ENCODE data around the gene GRK5.
"Not testable (repeated sequence)": the region's sequence is repeated elsewhere in the genome, so short reads cannot be mapped to it uniquely, and the experiment has no call there.

GRK5 gene

DNA sequence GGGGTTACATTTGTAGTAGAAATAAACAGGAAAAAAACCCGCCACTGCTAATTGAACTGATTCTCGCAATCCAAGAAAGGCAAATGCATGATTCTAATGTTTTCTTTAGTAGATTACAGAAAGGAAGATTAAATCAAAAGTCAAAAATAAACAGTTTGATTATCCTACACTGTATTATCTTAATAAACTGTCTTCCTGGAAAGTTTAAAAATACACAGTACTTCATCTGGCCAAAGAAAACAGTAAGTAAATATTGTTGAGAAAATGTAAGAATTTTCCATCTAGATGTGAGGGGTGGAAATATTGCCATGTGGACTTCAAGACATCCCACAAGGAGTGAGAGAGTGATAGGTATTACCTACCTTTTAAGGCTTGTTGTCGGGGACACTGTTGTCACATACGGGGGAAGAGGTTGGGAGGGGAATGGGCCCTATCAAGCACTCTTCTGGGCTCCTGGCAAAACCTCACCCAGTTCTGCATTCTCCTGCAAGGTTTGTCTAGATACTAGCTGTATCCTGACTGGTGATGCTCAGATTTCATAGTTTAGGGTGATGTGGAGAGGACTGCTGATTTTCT, 17.8 kb downstream of the GRK5 start:
- no peak for DNase-seq

DNA sequence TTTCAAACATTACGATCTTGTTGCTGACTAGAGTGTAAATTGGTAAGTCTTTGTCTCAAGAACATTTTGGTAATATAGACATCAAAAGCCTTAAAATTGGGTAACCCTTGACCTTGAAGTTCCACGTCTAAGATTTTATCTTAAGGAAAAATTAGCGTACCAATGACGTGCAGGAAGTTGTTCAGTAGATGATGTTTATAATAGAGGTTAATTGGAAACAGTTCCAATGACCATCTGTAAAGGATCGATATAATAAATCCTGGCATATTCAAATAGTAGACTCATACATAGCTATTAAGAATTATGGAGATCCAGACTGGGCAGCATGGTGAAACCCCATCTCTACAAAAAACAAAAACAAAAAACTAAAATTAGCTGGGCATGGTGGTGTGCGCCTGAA, 20.5 kb downstream of the GRK5 start:
- DNase-seq, result no peak

DNA sequence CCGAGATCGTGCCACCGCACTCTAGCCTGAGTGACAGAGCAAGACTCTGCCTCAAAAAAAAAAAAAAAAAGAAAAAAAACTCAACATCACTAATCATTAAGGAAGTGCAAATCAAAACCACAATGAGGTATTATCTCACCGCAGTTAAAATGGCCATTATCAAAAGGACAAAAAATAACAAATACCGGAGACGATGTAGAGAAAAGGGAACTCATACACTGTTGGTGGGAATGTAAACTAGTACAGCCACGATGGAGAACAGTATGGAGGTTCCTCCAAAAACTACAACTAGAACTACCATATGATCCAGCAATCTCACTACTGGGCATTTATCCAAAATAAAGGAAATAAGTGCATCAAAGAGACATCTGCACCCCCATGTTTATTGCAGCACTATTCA, 24.3 kb downstream of the GRK5 start:
- DNase-seq, result no peak

DNA sequence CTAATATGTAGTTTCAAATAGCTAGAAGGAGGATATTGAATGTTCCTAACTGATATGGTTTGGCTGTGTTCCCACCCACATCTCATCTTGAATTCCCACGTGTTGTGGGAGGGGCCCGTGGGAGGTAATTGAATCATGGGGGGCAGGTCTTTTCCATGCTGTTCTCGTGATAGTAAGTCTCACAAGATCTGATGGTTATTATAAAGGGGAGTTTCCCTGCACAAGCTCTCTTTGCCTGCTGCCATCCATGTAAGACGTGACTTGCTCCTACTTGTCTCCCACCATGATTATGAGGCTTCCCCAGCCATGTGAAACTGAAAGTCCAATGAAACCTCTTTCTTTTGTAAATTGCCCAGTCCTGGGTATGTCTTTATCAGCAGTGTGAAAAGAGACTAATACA, 25.1 kb downstream of the GRK5 start:
- DNase-seq, result not testable (repeated sequence)

DNA sequence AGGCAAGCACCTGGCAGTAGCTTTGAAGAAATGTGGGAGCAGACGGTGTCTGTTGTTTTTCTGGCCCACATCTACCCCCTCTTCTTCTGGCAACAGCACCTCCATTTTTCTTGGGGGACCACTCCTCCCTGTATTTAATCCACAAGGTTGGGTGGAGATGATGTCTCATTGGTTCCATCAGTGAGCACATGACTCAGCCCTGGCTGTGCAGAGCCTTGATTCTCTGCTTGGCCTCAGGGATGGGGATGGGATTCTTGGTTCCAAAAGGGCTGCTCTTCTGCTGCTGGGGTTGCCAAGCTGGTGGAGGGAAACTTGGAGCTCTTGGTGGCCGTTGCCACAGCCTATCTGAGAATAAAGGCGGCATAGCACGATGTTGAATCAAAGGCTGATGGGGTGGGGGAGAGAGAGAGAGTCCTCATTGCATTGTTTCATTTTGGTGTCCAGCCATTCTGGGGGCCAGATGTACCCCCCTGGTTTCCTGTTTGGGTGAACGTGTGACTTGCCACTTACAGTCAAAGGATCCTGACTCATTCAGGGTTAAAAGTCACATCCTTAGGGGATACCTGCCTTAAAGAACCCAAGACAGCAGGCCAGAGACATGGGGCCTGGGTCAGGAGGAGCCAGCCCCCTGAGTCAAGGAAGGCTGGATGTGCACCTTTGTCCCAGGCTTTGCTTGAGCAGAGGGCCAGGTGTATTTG, 25.9 kb downstream of the GRK5 start:
- no peak for DNase-seq

DNA sequence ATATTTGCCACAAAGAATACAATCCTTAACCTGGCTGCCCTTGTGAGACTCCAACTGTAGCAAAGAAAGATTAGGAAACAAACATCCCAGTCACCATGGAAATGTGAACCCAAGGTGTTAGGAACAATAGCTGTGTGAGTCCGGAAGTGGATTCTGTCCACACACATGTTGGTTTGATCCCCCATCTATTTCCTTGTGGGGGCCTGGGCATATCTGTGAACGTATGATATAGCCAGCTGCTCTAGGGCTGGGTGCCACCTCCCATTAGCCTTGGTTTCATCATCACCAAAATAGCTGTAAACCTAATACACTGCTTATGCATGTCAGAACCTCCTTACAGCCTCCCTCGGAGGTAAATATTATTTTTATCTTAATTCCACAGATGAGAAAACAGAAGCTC, 26.4 kb downstream of the GRK5 start:
- no peak for DNase-seq

DNA sequence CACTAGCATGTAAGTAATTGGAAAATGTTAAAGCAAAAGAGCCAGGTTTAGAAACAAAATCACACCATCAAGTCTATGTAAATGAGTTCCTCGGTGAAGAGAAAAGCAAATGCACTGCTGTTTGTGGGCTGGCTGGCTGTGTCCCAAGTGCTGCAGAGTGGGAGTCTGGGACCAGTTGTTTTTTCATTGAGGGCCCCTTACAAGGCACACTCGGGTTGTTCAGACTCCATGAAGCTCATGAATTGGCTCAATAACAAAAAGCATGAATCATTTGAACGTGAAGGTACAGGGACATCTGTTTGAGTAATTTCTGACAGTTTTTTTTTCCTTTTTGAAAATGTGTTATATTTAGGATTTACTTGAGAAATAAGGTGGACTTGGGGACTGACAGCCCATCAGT, 28.0 kb downstream of the GRK5 start:
- peak; percentile 62 for DNase-seq

DNA sequence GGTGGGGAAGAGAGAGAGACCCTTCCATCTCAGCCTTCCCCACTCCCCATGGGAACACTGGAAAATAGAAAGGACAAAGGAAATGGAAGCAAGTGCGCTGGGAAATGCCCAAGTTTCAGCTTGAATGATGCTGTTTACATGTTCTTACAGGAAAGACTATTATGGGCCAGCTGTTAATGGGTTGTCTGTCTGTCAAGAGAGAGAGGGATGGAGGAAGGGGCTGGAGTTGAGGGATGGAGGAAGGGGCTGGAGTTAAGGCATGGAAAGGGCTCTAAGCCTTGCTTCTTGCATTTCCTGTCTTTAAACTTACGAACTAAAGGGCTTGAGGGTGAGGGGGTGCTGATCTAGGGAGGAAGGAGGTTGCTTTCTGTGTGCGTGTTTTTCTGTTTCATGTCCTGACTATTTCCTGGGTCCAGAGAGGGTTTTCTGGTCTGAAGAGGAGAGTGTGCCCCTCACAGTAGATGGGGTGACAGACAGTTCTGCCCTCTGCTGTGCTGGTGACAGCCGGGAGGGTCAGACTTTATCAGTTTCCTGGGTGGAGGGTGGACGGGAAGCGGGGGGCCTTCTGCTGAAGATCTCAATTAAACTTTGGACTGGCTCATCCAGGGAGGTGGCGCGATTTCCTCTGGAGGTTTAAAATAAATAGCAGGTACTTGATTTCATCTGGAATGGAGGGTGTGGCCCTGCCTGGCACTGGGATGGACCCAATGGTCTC, 30.5 kb downstream of the GRK5 start:
- peak; percentile 20 for DNase-seq

DNA sequence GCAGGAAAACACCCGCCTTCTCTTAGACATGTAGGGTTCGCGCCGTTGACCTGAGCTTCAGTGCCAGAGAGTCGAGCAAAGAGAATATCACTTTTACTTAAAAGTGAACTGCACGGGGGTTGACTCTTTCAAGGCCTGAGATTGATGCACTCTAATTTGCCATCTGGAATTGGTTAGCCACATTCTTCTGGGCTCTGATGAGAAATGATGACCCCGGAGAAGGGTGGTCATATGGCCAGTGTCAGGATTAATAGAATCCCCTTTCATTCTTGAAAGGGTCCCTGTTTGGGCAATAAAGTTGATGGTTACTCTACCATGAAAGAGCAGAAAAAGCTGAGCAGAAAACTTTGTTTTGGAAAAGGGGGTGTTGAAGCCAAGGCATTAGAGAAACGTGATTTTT, 31.2 kb downstream of the GRK5 start:
- DNase-seq, result no peak

DNA sequence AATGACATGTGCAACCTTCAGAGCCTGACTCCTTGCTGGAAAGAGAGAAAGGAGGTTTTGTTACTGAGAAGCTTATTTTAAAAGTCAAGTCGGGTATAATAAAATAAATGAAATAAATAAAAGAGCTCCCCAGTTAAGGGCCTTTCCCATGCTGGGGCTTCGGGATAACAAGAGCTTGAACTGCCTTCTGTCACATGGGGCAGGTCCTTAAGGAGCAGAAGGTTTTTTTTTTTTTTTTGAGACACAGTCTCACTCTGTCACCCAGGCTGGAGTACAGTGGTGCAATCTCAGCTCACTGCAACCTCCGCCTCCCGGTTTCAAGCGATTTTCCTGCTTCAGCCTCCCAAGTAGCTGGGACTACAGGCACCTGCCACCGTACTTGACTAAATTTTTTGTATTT, 31.6 kb downstream of the GRK5 start:
- DNase-seq, result not testable (repeated sequence)

DNA sequence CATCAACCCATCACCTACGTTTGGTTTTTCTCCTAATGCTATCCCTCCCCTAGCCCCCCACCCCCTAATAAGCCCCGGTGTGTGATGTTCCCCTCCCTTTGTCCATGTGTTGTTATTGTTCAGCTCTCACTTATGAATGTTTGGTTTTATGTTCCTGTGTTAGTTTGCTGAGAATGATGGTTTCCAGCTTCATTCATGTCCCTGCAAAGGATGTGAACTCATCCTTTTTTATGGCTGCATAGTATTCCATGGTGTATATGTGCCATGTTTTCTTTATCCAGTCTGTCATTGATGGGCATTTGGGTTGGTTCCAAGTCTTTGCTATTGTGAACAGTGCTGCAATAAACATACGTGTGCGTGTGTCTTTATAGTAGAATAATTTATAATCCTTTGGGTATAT, 32.3 kb downstream of the GRK5 start:
- DNase-seq, result not testable (repeated sequence)

DNA sequence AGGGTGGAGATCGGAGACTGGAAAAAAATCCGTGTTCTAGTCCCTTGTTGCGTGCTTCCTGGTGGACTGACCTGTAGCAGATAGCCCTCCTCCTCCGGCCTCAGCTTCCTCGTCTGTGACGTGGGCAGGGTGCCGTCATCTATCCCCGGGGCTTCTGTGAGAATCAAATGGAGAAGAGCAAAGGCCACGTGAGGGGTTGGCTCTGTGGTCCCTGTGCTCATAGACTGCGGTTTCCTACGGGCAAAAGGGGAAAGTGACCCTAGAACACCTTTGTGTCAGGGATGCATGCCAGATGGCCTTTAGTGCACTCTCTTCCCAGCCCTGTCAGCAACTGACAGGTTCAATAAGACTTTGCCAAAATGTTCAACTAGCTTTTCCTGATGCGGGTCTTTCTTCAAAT, 33.7 kb downstream of the GRK5 start:
- DNase-seq, result no peak

DNA sequence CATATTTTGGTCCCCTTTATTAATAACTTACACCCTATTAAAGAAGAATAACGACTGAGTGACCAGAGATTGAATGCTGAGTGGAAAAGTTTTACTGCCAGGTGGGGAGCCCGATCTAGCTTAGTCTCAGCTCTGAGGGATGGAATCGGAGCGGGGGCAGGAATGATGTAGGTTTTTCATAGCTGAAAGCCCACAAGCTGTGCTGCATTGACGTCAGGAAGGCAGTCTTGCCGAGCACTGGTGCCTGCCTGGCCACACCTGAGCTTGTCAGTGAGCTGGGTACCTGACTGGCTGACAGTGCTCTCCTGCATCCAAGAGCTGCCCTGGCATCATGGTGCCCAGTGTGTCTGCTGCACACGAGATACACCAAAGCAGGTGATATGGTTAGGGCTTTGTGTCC, 34.8 kb downstream of the GRK5 start:
- no peak for DNase-seq

DNA sequence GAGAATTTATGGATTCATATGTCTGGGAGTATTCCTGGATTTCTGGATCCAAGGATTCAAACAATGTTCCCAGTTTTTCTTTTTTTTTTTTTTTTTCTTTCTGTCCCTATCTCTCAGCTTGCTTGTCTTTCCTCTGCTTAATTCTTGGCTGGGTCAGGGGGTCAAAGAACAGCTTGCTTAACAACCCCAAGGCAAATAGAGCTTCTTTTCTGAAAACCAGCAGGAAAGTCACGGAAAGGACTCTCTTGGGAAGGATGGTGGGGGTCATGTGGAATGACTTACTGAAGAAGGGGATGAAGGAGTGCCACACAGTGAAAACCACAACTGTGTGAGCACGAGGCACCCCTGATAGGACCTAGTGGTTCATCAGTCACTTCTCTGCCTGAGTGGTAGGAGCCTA, 36.1 kb downstream of the GRK5 start:
- DNase-seq, result no peak

DNA sequence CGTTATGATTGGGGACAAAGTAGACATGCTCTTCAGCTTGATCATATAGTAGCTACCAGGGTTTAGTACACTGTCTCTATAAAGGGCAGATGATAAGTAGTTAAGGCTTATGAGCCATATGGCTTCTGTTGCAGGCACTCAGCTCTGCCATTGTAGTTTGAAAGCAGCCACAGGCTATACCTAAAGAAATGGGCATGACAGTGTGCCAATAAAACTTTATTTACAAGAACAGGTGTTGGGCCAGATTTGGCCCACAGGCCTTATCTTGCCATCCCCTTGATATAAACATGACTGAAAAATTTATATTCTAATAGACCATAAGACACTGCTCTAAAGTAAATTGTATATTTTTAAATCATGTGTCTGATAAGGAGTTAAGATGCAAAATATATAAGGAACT, 36.6 kb downstream of the GRK5 start:
- no peak for DNase-seq

DNA sequence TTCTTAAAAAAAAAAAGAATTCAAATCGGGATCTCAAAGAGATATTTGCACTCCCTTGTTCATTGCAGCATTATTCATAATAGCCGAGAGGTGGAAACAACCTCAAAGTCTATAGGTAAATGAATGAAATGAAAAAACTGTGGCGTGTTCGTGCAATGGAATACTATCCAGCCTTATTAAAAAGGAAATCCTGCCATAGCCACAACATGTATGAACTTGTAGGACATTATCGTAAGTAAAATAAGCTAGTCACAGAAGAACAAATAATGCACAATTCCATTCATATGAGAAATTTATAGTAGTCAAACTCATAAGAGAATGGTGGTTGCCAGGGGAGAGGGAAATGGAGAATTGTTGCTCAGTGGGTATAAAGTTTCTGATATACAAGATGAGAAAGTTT, 37.9 kb downstream of the GRK5 start:
- no peak for DNase-seq

DNA sequence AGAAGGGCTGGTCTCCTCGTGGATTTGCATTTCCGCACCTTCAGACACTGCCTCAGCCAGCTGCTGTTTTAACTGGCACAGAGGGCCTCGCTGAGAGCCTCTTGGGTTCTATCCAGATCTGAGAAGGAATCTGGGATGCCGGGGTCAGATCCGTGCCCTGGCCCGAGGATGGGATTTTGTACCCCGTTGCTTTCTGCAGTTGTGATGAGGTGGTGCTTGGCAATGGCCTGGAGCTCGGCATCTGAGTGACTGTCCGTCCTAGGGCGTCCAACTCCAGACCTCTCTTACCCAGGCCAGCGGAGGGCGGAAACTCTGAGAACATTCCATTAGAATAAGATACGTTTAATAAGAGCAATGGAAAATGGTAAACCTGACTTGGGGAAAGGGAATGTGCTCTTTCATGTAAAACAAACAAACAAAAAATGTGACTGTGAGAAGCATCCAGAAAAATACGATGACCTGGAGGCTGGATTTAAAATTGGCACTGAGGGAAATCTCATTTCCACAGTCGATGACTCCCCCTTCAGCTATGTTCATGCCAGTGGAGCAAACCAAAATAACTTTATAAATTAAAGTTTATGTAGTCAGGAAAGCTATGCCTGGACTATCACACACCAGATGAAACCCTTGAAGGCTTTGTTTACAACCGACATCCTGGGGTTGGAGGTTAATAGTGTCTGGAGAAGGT, 39.6 kb downstream of the GRK5 start:
- DNase-seq, result peak; percentile 47

DNA sequence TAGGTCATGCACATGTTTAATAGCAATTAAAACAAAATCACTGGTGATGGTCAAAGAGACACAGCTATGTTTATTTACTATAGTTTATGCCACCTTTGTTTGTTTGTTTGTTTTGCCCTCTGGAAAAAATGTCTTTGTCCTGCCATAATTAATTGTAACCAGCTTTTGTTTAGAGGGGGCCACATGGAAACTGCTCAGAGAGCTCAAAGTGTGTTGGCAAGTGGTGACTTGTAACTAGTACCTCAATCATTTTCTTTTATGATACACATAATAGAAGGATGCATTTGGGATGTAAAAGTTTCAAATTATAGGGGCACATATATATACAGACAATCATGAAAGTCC, 40.2 kb downstream of the GRK5 start:
- DNase-seq, result no peak

DNA sequence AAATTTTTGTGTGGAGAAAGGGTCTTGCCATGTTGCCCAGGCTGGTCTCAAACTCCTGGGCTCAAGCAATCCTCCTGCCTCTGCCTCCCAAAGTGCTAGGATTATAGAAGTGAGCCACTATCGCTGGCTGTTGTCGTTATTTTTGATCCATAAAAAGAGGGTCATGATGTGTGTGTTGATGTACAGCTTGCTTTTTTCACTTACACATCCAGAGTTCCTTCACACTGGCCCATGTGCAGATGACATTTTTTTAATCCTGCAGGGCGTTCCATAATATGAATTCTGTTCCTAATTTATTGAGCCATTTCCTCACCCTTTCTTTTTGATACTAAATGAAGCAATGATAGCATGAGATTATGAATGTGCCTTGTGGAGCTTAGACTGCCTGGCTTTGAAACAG, 40.8 kb downstream of the GRK5 start:
- DNase-seq, result no peak

DNA sequence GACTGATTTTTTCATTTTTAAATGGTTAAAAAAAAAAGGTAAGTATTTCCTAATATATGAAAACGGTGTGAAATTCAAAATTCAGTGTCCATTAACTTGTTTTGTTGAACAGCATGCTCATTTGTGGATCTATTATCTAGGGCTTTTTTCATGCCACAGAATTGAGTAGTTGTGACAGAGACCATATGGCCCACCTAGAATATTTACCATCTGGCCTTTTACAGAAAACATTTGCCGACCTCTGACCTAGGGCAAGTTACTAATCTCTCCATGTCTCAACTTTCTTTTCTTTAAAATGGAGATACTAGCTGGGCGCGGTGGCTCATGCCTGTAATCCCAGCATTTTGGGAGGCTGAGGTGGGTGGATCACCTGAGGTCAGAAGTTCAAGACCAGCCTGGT, 41.3 kb downstream of the GRK5 start:
- no peak for DNase-seq

DNA sequence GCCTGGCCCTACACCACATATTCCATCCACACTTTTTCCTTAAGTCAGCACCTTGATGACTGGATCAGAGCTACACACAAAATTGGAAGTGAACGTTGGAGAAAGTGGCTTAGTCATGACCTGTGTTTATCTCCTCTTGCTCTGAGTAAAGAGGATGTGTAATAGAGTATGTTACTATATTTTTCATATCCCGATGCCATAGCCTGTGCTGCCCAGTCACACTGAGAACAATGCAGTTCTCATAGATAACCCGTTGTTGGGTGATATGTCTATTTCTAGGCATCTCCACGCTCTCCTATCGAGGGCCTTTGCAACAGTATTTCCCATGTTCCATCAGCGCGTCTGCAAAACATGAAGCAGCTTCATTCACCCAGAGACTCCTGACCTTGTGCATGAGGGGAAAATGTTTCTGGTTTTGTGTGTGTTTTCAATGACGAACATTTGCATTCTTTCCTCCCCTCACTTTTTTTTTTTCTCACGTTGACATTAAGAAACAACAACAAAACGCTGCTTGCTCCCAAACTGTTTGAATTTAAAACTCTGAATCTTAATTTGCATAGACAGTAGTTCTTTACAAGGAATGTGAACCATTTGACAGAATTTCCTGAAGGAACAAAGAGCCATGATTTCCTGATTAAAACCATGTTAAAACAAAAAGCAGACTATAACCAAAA, 43.4 kb downstream of the GRK5 start:
- no peak for DNase-seq

DNA sequence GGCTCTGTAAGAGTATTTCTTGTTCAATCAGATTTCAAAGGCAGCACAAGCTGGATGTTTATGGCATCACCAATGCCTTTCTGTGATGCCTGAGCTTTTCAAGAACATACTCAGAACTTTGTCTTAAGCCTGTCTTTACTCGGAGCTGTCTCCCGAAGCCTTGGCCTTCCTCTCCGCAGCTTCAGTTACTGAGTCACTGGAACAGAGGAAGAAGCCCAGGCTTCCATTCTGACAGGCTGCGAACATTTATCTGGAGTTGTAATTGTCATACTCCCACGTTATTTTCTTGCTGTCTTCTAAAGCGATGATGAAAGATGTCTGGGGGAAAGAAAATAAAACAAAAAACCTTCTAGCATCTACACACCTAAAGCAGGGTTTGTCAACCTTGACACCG, 43.9 kb downstream of the GRK5 start:
- no peak for DNase-seq

DNA sequence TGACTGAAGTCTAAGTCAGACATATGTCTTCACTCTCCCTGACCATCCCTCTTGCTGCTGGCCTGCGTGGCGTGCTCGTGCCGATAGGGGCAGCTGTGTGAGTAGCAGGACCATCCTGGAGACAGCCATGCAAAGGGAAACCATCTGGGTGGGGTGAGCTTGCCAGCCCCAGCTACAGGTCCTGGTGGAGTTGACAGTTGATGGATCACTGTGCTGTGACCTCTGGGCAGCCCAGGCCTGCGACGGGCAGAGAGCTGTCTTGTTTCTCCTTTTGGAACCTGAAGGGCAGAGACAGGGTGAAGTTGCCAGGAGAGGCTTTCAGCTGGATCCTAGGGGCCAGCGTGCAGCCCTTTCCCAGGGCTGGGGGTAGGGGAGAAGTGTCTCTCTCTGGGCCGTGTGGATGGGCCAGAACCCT, 44.7 kb downstream of the GRK5 start:
- no peak for DNase-seq

Measured in NCI-H2171 (cell line).